Small intestine (tissue), 7 donors: Measurements from ENCODE around the gene PCNX2. TPM values are rescaled to one million over a fixed set of nuclear protein-coding genes. Genes with fewer than 3 reads are reported as not detected.
"Not testable (repeated sequence)": the region's sequence is repeated elsewhere in the genome, so short reads cannot be mapped to it uniquely, and the experiment has no call there.

Experiments used
- DNase-seq, 2 donors: peaks; one replicate each; pipeline versions ENCODE4 v3.0.0 to v3.0.0-alpha.2; 2013
- FAIRE-seq: peaks from 2 replicates; lab custom pipeline; 2012; peaks lifted over from hg19 to GRCh38; lab: Jason Lieb, UNC
- H3K27ac ChIP-seq, 3 donors: one replicate each; pipeline ENCODE4 v1.5.1; 2013; ENCODE audit warnings: low read length in 2 of 3, mild to moderate bottlenecking in 2 of 3, control low read depth in 1 of 3, inconsistent platforms in 1 of 3, low read depth in 1 of 3, moderate library complexity in 1 of 3
- H3K27me3 ChIP-seq, 3 donors: one replicate each; pipeline ENCODE4 v1.6.1; 2013; ENCODE audit warnings: low read length in 3 of 3, inconsistent platforms in 1 of 3; ENCODE audit not compliant: control insufficient read depth in 3 of 3, insufficient read depth in 3 of 3
- H3K36me3 ChIP-seq, 3 donors: one replicate each; pipeline ENCODE4 v1.6.1; 2013; ENCODE audit warnings: low read length in 3 of 3, inconsistent platforms in 1 of 3, low read depth in 1 of 3, mild to moderate bottlenecking in 1 of 3, moderate library complexity in 1 of 3; ENCODE audit not compliant: control insufficient read depth in 3 of 3, insufficient read depth in 2 of 3
- H3K4me1 ChIP-seq, 3 donors: one replicate each; pipeline ENCODE4 v1.6.1; 2013; ENCODE audit warnings: low read length in 2 of 3, inconsistent platforms in 1 of 3, low read depth in 1 of 3, mild to moderate bottlenecking in 1 of 3, moderate library complexity in 1 of 3; ENCODE audit not compliant: control insufficient read depth in 3 of 3, insufficient read depth in 2 of 3
- H3K4me3 ChIP-seq, 3 donors: one replicate each; pipeline ENCODE4 v1.5.1; 2013; ENCODE audit warnings: low read length in 3 of 3, control low read depth in 1 of 3, inconsistent platforms in 1 of 3, low read depth in 1 of 3, mild to moderate bottlenecking in 1 of 3, moderate library complexity in 1 of 3
- H3K9me3 ChIP-seq, 2 donors: one replicate each; pipeline ENCODE4 v1.6.1; 2013; ENCODE audit warnings: low read depth in 1 of 2, low read length in 1 of 2; ENCODE audit not compliant: control insufficient read depth in 2 of 2, insufficient read depth in 1 of 2
- WGBS, 3 donors: extraction: QIAGEN DNeasy Blood & Tissue Kit; methylation state at CpG; one replicate each; pipeline ENCODE4 v1.1.7; 2013; 5-methylcytosine and 5-hydroxymethylcytosine counted together
- polyA plus RNA-seq, 4 donors: library from polyadenylated mRNA; stranded (reverse) in 3 of 4; unstranded in 1 of 4; fragments of 200-250 nt in 3 of 4; fragments of 120-200 nt in 1 of 4; gene quantifications; one replicate each; pipeline versions ENCODE4 v1.2.1 to v1.2.3, GENCODE V29; 2013
- donor health status: healthy with polysubstance abuse.
- donor health status: control.
- donor health status: control.
- donor health status: Bipolar disorder and iron deficiency.
- donor health status: healthy.

The PCNX2 gene
- polyA plus RNA-seq, 4 donors, result 1.3 to 18.1 (median 5.1) TPM

GRCh38 chr1:233088613-233089012 is 206.9 kb downstream of the PCNX2 start:
- Histone ChIP-seq H3K4me3 (no peak overlapping the region), H3K27ac (no peak overlapping the region), H3K36me3 (no peaks in the 10 kb centered on the region), H3K27me3 (no peaks in the 10 kb centered on the region), H3K9me3 (no peaks in the 10 kb centered on the region), H3K4me1 (no peaks in the 10 kb centered on the region)
- 91 to 95% (median 94%) methylated on average over 6 of the region's 6 CpGs for WGBS, 3 donors
- FAIRE-seq (no peak), DNase-seq (no peak)

- 63 to 74% (median 73%) methylated on average over 11 of the region's 11 CpGs for WGBS, 3 donors
- Histone ChIP-seq H3K4me1 (no peaks in the 10 kb centered on the region), H3K4me3 (no peak overlapping the region), H3K9me3 (no peaks in the 10 kb centered on the region), H3K27ac (no peak overlapping the region), H3K27me3 (no peaks in the 10 kb centered on the region), H3K36me3 (no peaks in the 10 kb centered on the region)
- no peak for FAIRE-seq
- no peak for DNase-seq
These were observed 208.3 kb downstream of the PCNX2 start for GRCh38 chr1:233086961-233087881.

GRCh38 chr1:233085566-233085965 is 210.0 kb downstream of the PCNX2 start:
- Histone ChIP-seq H3K9me3 (no peaks in the 10 kb centered on the region), H3K27me3 (no peaks in the 10 kb centered on the region), H3K27ac (no peak overlapping the region), H3K36me3 (no peaks in the 10 kb centered on the region), H3K4me1 (no peaks in the 10 kb centered on the region), H3K4me3 (no peak overlapping the region)
- no peak for DNase-seq
- 96 to 100% (median 97%) methylated on average over 3 of the region's 3 CpGs for WGBS, 3 donors
- no peak for FAIRE-seq

- no peak for FAIRE-seq
- WGBS, 3 donors, result 87 to 93% (median 92%) methylated on average over 12 of the region's 12 CpGs
- H3K36me3 ChIP-seq, result no peaks in the 10 kb centered on the region
- H3K27ac ChIP-seq, result no peak overlapping the region
- H3K9me3 ChIP-seq, result no peaks in the 10 kb centered on the region
- no peaks in the 10 kb centered on the region for H3K4me1 ChIP-seq
- no peak for DNase-seq
- H3K4me3 ChIP-seq, result no peak overlapping the region
- H3K27me3 ChIP-seq, result no peaks in the 10 kb centered on the region
These were observed 212.6 kb downstream of the PCNX2 start for GRCh38 chr1:233082778-233083550.

GRCh38 chr1:233081735-233082134 is 213.8 kb downstream of the PCNX2 start:
- Histone ChIP-seq H3K36me3 (no peaks in the 10 kb centered on the region), H3K27me3 (no peaks in the 10 kb centered on the region), H3K9me3 (no peaks in the 10 kb centered on the region), H3K27ac (no peak overlapping the region), H3K4me3 (no peak overlapping the region), H3K4me1 (no peaks in the 10 kb centered on the region)
- WGBS, 3 donors, result 20 to 39% (median 23%) methylated on average over 2 of the region's 2 CpGs
- no peak for DNase-seq
- FAIRE-seq, result no peak

GRCh38 chr1:233080827-233081226 is 214.7 kb downstream of the PCNX2 start:
- WGBS, 3 donors, result 94 to 96% (median 95%) methylated on average over 4 of the region's 4 CpGs
- not testable (repeated sequence) for H3K27ac ChIP-seq, H3K9me3 ChIP-seq, H3K4me1 ChIP-seq, H3K4me3 ChIP-seq, FAIRE-seq, DNase-seq, H3K36me3 ChIP-seq, H3K27me3 ChIP-seq

- H3K4me3 ChIP-seq, result no peak overlapping the region
- no peak overlapping the region for H3K27ac ChIP-seq
- no peak for FAIRE-seq
- H3K36me3 ChIP-seq, result no peaks in the 10 kb centered on the region
- H3K4me1 ChIP-seq, result no peaks in the 10 kb centered on the region
- H3K9me3 ChIP-seq, result no peaks in the 10 kb centered on the region
- no peak for DNase-seq
- 93 to 97% (median 94%) methylated on average over 3 of the region's 3 CpGs for WGBS, 3 donors
- no peaks in the 10 kb centered on the region for H3K27me3 ChIP-seq
These were observed 215.2 kb downstream of the PCNX2 start for GRCh38 chr1:233080286-233080685.

GRCh38 chr1:233079574-233079973 is 216.0 kb downstream of the PCNX2 start:
- Histone ChIP-seq H3K4me3 (no peak overlapping the region), H3K4me1 (no peaks in the 10 kb centered on the region), H3K27ac (no peak overlapping the region), H3K27me3 (no peaks in the 10 kb centered on the region), H3K36me3 (no peaks in the 10 kb centered on the region), H3K9me3 (no peaks in the 10 kb centered on the region)
- DNase-seq (no peak), FAIRE-seq (no peak)
- 81 to 93% (median 91%) methylated on average over 4 of the region's 4 CpGs for WGBS, 3 donors
